ENCODE measurements around the gene HPSE2.

HPSE2 gene

DNA sequence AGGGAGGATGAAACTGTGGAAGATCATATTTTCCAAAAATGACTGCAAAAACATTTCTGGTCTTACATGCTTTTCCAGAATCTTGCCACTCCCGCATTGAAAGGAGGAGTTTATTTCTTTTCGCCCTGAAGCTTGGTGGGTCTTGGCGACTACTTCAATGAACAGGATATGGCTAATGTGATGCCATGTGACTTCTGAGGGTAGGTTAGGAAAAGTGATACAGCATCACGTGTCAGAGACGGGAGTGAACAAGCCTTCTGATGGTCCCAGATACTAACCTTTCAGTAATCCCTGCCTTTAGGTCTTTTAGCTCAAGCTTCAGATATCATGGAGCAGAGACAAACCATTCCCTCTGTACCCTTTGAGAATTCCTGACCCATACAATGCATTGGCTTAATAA, 596.7 kb downstream of the HPSE2 start:
- TF ChIP-seq TSHZ2 (CRISPR knock-in tag; IDR thresholded peaks at IDR 0.05) (no peak), ESRRG (CRISPR knock-in tag; IDR thresholded peaks at IDR 0.05) (no peak), BACH2 (CRISPR knock-in tag; IDR thresholded peaks at IDR 0.05; ENCODE audit: borderline replicate concordance) (no peak), ZFP30 (CRISPR knock-in tag; IDR thresholded peaks at IDR 0.05) (no peak), TCF4 (CRISPR knock-in tag; IDR thresholded peaks at IDR 0.05; ENCODE audit: borderline replicate concordance) (no peak), ZNF8 (CRISPR knock-in tag; IDR thresholded peaks at IDR 0.05) (no peak), ZNF565 (CRISPR knock-in tag; conservative IDR thresholded peaks at IDR 0.05; ENCODE audit: low read depth) (no peak), ZFP3 (CRISPR knock-in tag; IDR thresholded peaks at IDR 0.05) (no peak)
- ATAC-seq = no peak

DNA sequence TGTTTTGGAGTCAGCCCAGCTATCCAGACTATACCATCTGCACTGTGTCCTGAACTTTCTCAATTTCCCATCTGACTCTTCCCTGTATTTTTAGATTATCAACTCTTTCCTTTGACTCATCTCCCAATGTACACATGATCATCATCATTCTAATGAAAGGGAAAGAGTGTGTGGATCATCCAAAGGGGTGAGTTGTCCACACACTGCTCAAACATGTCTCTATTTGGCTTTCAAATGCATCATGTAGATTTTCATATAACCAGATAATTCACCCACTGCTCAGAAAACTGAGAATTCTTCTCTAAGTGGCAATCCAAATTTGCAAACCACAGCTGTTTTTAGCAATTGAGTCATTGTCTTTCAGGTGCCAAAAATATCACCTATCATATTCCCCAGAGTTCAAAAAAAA, 598.7 kb downstream of the HPSE2 start:
- ATAC-seq = no peak
- no peak for TF ChIP-seq SNAI2 (CRISPR knock-in tag; IDR thresholded peaks at IDR 0.05)
- TF ChIP-seq RARB (CRISPR knock-in tag; IDR thresholded peaks at IDR 0.05) = no peak
- TF ChIP-seq, protein P1, sequence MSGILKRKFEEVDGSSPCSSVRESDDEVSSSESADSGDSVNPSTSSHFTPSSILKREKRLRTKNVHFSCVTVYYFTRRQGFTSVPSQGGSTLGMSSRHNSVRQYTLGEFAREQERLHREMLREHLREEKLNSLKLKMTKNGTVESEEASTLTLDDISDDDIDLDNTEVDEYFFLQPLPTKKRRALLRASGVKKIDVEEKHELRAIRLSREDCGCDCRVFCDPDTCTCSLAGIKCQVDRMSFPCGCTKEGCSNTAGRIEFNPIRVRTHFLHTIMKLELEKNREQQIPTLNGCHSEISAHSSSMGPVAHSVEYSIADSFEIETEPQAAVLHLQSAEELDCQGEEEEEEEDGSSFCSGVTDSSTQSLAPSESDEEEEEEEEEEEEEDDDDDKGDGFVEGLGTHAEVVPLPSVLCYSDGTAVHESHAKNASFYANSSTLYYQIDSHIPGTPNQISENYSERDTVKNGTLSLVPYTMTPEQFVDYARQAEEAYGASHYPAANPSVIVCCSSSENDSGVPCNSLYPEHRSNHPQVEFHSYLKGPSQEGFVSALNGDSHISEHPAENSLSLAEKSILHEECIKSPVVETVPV (CRISPR knock-in tag; IDR thresholded peaks at IDR 0.05) = no peak
- TF ChIP-seq CREB5 (CRISPR knock-in tag; IDR thresholded peaks at IDR 0.05; ENCODE audit: low read depth) = no peak
- TF ChIP-seq PPARA (CRISPR knock-in tag; IDR thresholded peaks at IDR 0.05; ENCODE audit: borderline replicate concordance) = no peak
- TF ChIP-seq ZNF70 (CRISPR knock-in tag; IDR thresholded peaks at IDR 0.05) = no peak
- TF ChIP-seq TSHZ2 (CRISPR knock-in tag; IDR thresholded peaks at IDR 0.05) = no peak
- TF ChIP-seq ZNF8 (CRISPR knock-in tag; IDR thresholded peaks at IDR 0.05) = no peak
- TF ChIP-seq BACH2 (CRISPR knock-in tag; IDR thresholded peaks at IDR 0.05; ENCODE audit: borderline replicate concordance) = no peak
- no peak for TF ChIP-seq ZFP30 (CRISPR knock-in tag; IDR thresholded peaks at IDR 0.05)
- no peak for TF ChIP-seq CSDC2 (CRISPR knock-in tag; IDR thresholded peaks at IDR 0.05)
- TF ChIP-seq, protein P2, sequence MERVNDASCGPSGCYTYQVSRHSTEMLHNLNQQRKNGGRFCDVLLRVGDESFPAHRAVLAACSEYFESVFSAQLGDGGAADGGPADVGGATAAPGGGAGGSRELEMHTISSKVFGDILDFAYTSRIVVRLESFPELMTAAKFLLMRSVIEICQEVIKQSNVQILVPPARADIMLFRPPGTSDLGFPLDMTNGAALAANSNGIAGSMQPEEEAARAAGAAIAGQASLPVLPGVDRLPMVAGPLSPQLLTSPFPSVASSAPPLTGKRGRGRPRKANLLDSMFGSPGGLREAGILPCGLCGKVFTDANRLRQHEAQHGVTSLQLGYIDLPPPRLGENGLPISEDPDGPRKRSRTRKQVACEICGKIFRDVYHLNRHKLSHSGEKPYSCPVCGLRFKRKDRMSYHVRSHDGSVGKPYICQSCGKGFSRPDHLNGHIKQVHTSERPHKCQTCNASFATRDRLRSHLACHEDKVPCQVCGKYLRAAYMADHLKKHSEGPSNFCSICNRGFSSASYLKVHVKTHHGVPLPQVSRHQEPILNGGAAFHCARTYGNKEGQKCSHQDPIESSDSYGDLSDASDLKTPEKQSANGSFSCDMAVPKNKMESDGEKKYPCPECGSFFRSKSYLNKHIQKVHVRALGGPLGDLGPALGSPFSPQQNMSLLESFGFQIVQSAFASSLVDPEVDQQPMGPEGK (CRISPR knock-in tag; IDR thresholded peaks at IDR 0.05; ENCODE audit: borderline replicate concordance) = no peak
- no peak for TF ChIP-seq ZC3H10 (CRISPR knock-in tag; IDR thresholded peaks at IDR 0.05)
- no peak for TF ChIP-seq ZFP3 (CRISPR knock-in tag; IDR thresholded peaks at IDR 0.05)
- no peak for TF ChIP-seq TOX (CRISPR knock-in tag; IDR thresholded peaks at IDR 0.05; ENCODE audit: borderline replicate concordance)

- no peak for ATAC-seq
Observed at GRCh38 chr10:98632456-98633150, 603.0 kb downstream of the HPSE2 start.

More at GRCh38 chr10:98632456-98633150, 603.0 kb downstream of the HPSE2 start:
- TF ChIP-seq ZNF565 (CRISPR knock-in tag; conservative IDR thresholded peaks at IDR 0.05; ENCODE audit: low read depth) (no peak), TOX (CRISPR knock-in tag; IDR thresholded peaks at IDR 0.05; ENCODE audit: borderline replicate concordance) (no peak), ESRRG (CRISPR knock-in tag; IDR thresholded peaks at IDR 0.05) (no peak), ZFP3 (CRISPR knock-in tag; IDR thresholded peaks at IDR 0.05) (no peak), CREB5 (CRISPR knock-in tag; IDR thresholded peaks at IDR 0.05; ENCODE audit: low read depth) (no peak), TCF4 (CRISPR knock-in tag; IDR thresholded peaks at IDR 0.05; ENCODE audit: borderline replicate concordance) (no peak), ZC3H10 (CRISPR knock-in tag; IDR thresholded peaks at IDR 0.05) (no peak), ARNTL (CRISPR knock-in tag; IDR thresholded peaks at IDR 0.05; ENCODE audit: borderline replicate concordance, low read depth) (no peak), ISL1 (CRISPR knock-in tag; IDR thresholded peaks at IDR 0.05) (no peak)
- TF ChIP-seq, protein P2 (CRISPR knock-in tag; IDR thresholded peaks at IDR 0.05; ENCODE audit: borderline replicate concordance) = no peak
